Liver (tissue), 9 donors: ENCODE data around the gene HSPG2. TPM values are rescaled to one million over a fixed set of nuclear protein-coding genes. Genes with fewer than 3 reads are reported as not detected.

ENCODE experiments used
- DNase-seq: peaks from one replicate; pipeline ENCODE4 v3.0.0-alpha.2; 2017; ENCODE audit warnings: low spot score
- H3K27ac ChIP-seq, 2 donors: one replicate each; pipeline ENCODE4 v1.7.0; 2013; ENCODE audit warnings: inconsistent platforms in 2 of 2, low read length in 2 of 2, control low read depth in 1 of 2, low read depth in 1 of 2, mild to moderate bottlenecking in 1 of 2
- H3K27me3 ChIP-seq, 4 donors: one replicate each; pipeline versions ENCODE4 v1.6.1 to v1.7.0; 2013; ENCODE audit warnings: low read length in 3 of 4, inconsistent platforms in 1 of 4, mild to moderate bottlenecking in 1 of 4, moderate library complexity in 1 of 4; ENCODE audit not compliant: control insufficient read depth in 4 of 4, insufficient read depth in 4 of 4
- H3K36me3 ChIP-seq, 4 donors: one replicate each; pipeline versions ENCODE4 v1.6.1 to v1.7.0; 2013; ENCODE audit warnings: low read length in 3 of 4, mild to moderate bottlenecking in 3 of 4, low read depth in 1 of 4, moderate library complexity in 1 of 4; ENCODE audit not compliant: control insufficient read depth in 4 of 4, insufficient read depth in 3 of 4
- H3K4me1 ChIP-seq, 4 donors: one replicate each; pipeline versions ENCODE4 v1.6.1 to v1.7.0; 2013; ENCODE audit warnings: low read length in 3 of 4, mild to moderate bottlenecking in 3 of 4, moderate library complexity in 1 of 4; ENCODE audit not compliant: control insufficient read depth in 4 of 4, insufficient read depth in 4 of 4
- H3K4me3 ChIP-seq, 3 donors: one replicate each; pipeline versions ENCODE4 v1.6.1 to v1.7.0; 2013; ENCODE audit warnings: low read length in 3 of 3, control low read depth in 1 of 3, low read depth in 1 of 3, mild to moderate bottlenecking in 1 of 3
- H3K9ac ChIP-seq, 2 donors: one replicate each; pipeline ENCODE4 v1.7.0; 2013; ENCODE audit warnings: low read length in 2 of 2, mild to moderate bottlenecking in 2 of 2, moderate library complexity in 2 of 2, control low read depth in 1 of 2, low read depth in 1 of 2
- H3K9me3 ChIP-seq, 4 donors: one replicate each; pipeline versions ENCODE4 v1.6.1 to v1.7.0; 2013; ENCODE audit warnings: low read length in 3 of 4; ENCODE audit not compliant: control insufficient read depth in 4 of 4
- ATF3 ChIP-seq: IDR thresholded peaks from 2 replicates; pipeline ENCODE4 v1.6.1; 2016; ENCODE audit warnings: antibody characterized with exemption
- CTCF ChIP-seq: fragments of 150-350 bp; IDR thresholded peaks from 2 replicates; pipeline ENCODE4 v1.5.1; 2017; ENCODE audit warnings: improper control_type of control experiment, low read depth, low read length; ENCODE audit not compliant: missing input control
- EGR1 ChIP-seq, 2 donors: IDR thresholded peaks; 2 replicates each; pipeline ENCODE4 v1.6.1; 2016 to 2018; ENCODE audit warnings: antibody characterized with exemption in 2 of 2, low read depth in 2 of 2
- FOXA1 ChIP-seq: IDR thresholded peaks from 2 replicates; pipeline ENCODE4 v1.6.1; 2016; ENCODE audit warnings: antibody characterized with exemption
- FOXA2 ChIP-seq: IDR thresholded peaks from 2 replicates; pipeline ENCODE4 v1.6.1; 2016; ENCODE audit warnings: antibody characterized with exemption
- GABPA ChIP-seq, 2 donors: IDR thresholded peaks in 1 of 2; conservative IDR thresholded peaks in 1 of 2; 2 replicates each; pipeline ENCODE4 v1.6.1; 2016; ENCODE audit warnings: antibody characterized with exemption in 2 of 2, mild to moderate bottlenecking in 1 of 2, moderate library complexity in 1 of 2
- HNF4A ChIP-seq, 2 donors: conservative IDR thresholded peaks; 2 replicates each; pipeline ENCODE4 v1.6.1; 2016; ENCODE audit warnings: antibody characterized with exemption in 2 of 2, mild to moderate bottlenecking in 2 of 2
- HNF4G ChIP-seq: IDR thresholded peaks from 2 replicates; pipeline ENCODE4 v1.6.1; 2016; ENCODE audit warnings: antibody characterized with exemption
- MAX ChIP-seq: IDR thresholded peaks from 2 replicates; pipeline ENCODE4 v1.6.1; 2016; ENCODE audit warnings: antibody characterized with exemption
- NR2F2 ChIP-seq: IDR thresholded peaks from 2 replicates; pipeline ENCODE4 v1.6.1; 2016; ENCODE audit warnings: antibody characterized with exemption
- RAD21 ChIP-seq, 2 donors: IDR thresholded peaks; 2 replicates each; pipeline ENCODE4 v1.6.1; 2016; ENCODE audit warnings: antibody characterized with exemption in 2 of 2, mild to moderate bottlenecking in 2 of 2
- REST ChIP-seq: IDR thresholded peaks from 2 replicates; pipeline ENCODE4 v1.6.1; 2016; ENCODE audit warnings: antibody characterized with exemption, mild to moderate bottlenecking
- RXRA ChIP-seq, 2 donors: IDR thresholded peaks; 2 replicates each; pipeline ENCODE4 v1.6.1; 2017 to 2018; ENCODE audit warnings: antibody characterized with exemption in 2 of 2, mild to moderate bottlenecking in 1 of 2
- SP1 ChIP-seq: IDR thresholded peaks from 2 replicates; pipeline ENCODE4 v1.6.1; 2018; ENCODE audit warnings: antibody characterized with exemption, mild to moderate bottlenecking
- TAF1 ChIP-seq: conservative IDR thresholded peaks from 2 replicates; pipeline ENCODE4 v1.6.1; 2016; ENCODE audit warnings: antibody characterized with exemption, mild to moderate bottlenecking
- YY1 ChIP-seq: IDR thresholded peaks from 2 replicates; pipeline ENCODE4 v1.6.1; 2016; ENCODE audit warnings: antibody characterized with exemption, mild to moderate bottlenecking
- ZBTB33 ChIP-seq: IDR thresholded peaks from 2 replicates; pipeline ENCODE4 v1.6.1; 2016; ENCODE audit warnings: antibody characterized with exemption
- WGBS: extraction: QIAGEN DNeasy Blood & Tissue Kit; methylation state at CpG from one replicate; pipeline ENCODE4 v1.1.7; 2013; 5-methylcytosine and 5-hydroxymethylcytosine counted together
- polyA plus RNA-seq, 2 donors: library from polyadenylated mRNA; stranded (reverse) in 1 of 2; unstranded in 1 of 2; fragments of 200-250 nt in 1 of 2; fragments of >200 nt in 1 of 2; fragmentation: Nextera tagmentation in 1 of 2; extraction: Ambion mirVana in 1 of 2; gene quantifications; one replicate each; pipeline versions ENCODE4 v1.2.1 to v1.2.3, GENCODE V29; 2013 to 2015
- total RNA-seq, 2 donors: library from RNA; depleted of rRNA; stranded (reverse); fragments of >200 nt; gene quantifications; one replicate each; pipeline ENCODE4 v1.2.3, GENCODE V29; 2014
- donor health status: healthy.
- donor health status: healthy.
- donor health status: healthy.
- donor health status: healthy.
- donor health status: healthy.

The HSPG2 gene
- total and polyA plus RNA-seq, 4 donors: 5.6 to 43.9 (median 23.9) TPM

GRCh38 chr1:21811875-21812305 is 125.2 kb downstream of the HSPG2 start, which contains the start of gene LDLRAD2:
LDLRAD2 (plus strand) TSS chr1:21812265; CDS start chr1:21812452, 187 bp downstream.
- Histone ChIP-seq H3K36me3 (no peaks in the 10 kb centered on the region), H3K4me1 (peaks cover 0 to 8% (median 0%) of the 10 kb centered on the region in 4 donors), H3K27ac (no peak within 1 kb of the TSS), H3K4me3 (no peak within 1 kb of the TSS), H3K9ac (no peak within 1 kb of the TSS), H3K9me3 (no peaks in the 10 kb centered on the region), H3K27me3 (no peaks in the 10 kb centered on the region)
- WGBS: 77% methylated on average over 2 of the region's 2 CpGs
- no peak for DNase-seq
- no peak for TF ChIP-seq HNF4G
- TF ChIP-seq RAD21 (IDR thresholded peaks at IDR 0.05): no peak
- no peak for TF ChIP-seq ZBTB33
- TF ChIP-seq HNF4A (conservative IDR thresholded peaks at IDR 0.05): no peak
- no peak for TF ChIP-seq FOXA2
- TF ChIP-seq MAX: no peak
- no peak for TF ChIP-seq CTCF
- TF ChIP-seq SP1: no peak
- no peak for TF ChIP-seq NR2F2
- TF ChIP-seq YY1: no peak
- no peak for TF ChIP-seq EGR1 (IDR thresholded peaks at IDR 0.05; ENCODE audit: low read depth in 2 of 2)
- TF ChIP-seq ATF3: no peak
- no peak for TF ChIP-seq RXRA (IDR thresholded peaks at IDR 0.05)
- no peak for TF ChIP-seq TAF1
- no peak for TF ChIP-seq GABPA (IDR thresholded peaks at IDR 0.05 in 1 of 2, conservative IDR thresholded peaks at IDR 0.05 in 1 of 2)
- no peak for TF ChIP-seq FOXA1

- Histone ChIP-seq H3K36me3 (no peaks in the 10 kb centered on the region), H3K4me1 (no peaks in the 10 kb centered on the region), H3K9ac (no peak overlapping the region), H3K27ac (no peak overlapping the region), H3K9me3 (no peaks in the 10 kb centered on the region), H3K27me3 (no peaks in the 10 kb centered on the region), H3K4me3 (no peak overlapping the region)
- TF ChIP-seq YY1: no peak
- no peak for TF ChIP-seq EGR1 (IDR thresholded peaks at IDR 0.05; ENCODE audit: low read depth in 2 of 2)
- no peak for TF ChIP-seq RAD21 (IDR thresholded peaks at IDR 0.05)
- no peak for TF ChIP-seq REST
- DNase-seq: no peak
- WGBS: 69% methylated on average over 2 of the region's 2 CpGs
These were observed 132.6 kb downstream of the HSPG2 start for GRCh38 chr1:21804536-21804935.
